Stimulated activated CD4-positive, alpha-beta T cell treated with anti-CD3 and anti-CD28 coated beads, Interleukin-15, amount 100 ng/mL, for 1 hour (primary cell): Measurements from ENCODE around the gene SCNN1G.
"Not testable (repeated sequence)": the region's sequence is repeated elsewhere in the genome, so short reads cannot be mapped to it uniquely, and the experiment has no call there.

Experiments used
- DNase-seq, 2 donors: peaks; one replicate each; pipeline ENCODE4 v3.0.0-alpha.2; 2020; ENCODE audit warnings: low read depth in 1 of 2, low spot score in 1 of 2

The SCNN1G gene

DNA sequence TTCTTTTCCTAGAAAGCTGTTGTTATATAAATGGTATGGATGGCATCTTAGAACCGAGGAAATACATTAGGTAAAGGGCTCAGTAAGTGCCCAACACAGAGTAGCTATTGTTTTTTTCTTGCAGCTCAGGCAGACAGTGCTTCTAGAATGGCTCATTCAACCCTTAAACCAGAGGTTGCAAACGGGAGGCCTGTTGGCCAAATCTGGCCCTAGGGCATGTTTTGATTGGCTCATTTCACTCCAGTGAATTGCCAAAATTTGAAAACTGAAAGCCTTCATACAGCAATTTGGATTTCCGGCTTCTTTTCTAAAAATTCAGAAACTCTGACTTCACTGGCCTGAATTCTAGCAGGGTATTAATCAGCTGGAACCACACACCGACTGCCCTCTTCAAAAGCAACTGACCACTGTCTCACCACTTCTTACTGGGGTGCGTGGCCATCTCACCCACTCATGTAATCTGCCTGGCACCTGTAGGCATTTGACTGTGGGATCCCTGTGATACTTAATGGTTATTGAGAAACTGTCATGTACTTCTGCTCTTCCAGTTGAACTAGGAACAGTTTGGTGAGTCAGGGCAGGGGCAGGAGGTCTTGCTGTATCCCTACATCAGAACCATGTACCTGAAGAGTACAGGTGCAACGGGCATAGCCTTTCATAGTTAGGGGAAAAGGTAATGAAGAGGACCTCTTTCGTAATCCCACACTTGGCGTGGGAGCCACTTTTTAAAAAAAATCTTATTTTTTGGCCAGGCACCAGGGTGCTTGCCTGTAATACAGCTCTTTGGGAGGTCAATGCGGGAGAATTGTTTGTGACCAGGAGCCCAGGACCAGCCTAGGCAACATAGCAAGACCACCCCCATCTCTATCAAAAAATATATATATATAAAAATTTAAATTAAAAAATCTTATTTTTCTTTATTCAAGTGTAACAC is 66.0 kb downstream of the SCNN1G start:
- no peak for DNase-seq

DNA sequence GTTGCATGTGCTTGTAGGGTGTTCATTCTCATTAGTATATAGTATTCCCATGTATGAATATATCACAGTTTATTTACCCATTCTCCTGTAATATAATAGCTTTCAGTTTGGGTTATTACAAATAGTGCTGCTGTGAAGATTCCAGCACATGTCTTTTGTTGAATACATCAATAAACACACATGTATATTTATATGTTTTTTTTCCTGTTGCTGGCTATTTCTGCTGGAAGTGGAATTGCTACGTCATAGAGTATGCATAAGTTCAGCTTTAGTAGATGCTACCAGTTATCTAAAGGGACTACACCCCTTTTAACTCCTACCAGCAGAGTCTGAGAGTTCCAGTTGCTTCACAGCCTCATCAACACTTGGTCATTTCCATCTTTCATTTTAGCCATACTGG is 67.3 kb downstream of the SCNN1G start:
- no peak for DNase-seq

DNA sequence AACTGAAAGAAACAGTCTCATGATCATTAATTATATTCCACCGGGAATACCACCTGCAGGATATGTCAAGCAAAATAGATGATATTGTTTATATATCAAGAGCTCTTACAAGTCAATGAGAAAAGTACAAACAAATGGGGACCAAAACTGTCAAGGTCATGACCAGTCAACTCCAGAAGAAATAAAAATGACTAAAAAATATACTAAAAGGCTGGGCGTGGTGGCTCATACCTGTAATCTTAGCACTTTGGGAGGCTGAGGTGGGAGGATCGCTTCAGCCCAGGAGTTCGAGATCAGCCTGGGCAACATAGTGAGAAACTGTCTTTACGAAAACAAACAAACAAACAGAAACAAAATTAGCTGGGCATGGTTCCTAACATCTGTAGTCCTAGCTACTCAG is 69.8 kb downstream of the SCNN1G start:
- DNase-seq = no peak

DNA sequence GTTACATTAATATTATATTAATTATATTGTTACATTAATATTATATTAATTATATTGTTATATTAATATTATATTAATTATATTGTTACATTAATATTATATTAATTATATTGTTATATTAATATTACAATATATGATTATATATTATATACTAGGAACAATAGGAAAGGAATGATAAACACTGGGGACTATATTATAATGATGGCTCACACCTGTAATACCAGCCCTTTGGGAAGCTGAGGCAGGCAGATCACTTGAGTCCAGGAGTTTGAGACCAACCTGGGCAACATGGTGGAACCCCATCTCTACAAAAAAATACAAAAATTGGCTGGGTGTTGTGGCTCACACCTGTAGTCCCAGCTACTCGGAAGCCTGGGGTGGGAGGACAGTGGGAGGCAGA is 71.1 kb downstream of the SCNN1G start:
- DNase-seq = not testable (repeated sequence)

DNA sequence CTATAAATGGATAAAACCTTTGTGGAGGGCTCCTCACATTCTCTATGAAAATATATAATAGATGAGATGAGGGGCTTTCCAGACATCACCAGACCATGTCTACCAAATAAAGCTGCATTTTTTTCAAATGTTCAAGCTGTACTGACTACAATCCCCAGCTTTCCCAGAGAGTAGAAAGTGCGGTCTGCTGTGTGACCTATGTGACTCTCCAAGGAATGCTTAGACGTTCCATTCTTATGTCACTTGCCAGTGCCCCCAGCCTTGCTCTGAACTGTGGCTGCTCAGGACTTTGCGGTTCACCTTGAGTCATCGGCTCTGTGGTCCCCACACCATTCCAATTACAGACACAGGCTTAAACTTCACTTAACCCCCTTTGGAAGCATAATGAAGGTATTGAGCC is 71.8 kb downstream of the SCNN1G start:
- no peak for DNase-seq

DNA sequence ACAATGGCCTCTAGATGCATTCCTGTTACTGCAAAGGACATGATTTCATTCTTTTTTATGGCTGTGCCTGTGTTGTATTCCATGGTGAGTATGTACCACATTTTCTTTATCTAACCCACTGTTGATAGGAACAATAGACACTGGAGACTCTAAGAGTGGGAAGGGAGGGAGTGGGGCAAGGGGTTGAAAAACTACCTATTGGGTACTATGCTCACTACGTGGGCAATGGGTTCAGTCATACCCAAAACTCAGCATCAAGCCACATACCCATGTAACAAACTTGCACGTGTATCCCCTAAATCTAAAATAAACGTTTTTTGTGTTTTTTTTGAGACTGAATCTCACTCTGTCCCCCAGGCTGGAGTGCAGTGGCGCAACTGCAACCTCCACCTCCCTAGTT is 72.5 kb downstream of the SCNN1G start:
- DNase-seq = no peak

DNA sequence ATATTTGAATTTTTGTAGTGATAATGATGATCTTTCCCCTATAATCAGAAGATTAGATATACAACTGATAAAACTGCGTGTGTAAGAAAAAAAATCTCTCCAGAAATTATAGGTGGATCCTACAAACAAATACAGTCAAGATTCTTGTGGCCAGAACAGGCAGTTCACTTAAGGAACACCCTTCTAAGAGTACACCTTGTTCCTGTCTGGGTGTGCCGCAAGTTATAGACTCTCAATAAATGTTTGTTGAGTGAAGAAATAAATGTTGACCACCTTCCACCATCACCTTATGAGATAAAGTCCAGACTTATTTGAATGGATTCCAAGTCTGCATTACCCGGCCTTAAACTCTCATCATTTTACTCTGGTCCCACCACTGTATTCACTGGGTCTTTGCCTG is 73.9 kb downstream of the SCNN1G start:
- DNase-seq = no peak

DNA sequence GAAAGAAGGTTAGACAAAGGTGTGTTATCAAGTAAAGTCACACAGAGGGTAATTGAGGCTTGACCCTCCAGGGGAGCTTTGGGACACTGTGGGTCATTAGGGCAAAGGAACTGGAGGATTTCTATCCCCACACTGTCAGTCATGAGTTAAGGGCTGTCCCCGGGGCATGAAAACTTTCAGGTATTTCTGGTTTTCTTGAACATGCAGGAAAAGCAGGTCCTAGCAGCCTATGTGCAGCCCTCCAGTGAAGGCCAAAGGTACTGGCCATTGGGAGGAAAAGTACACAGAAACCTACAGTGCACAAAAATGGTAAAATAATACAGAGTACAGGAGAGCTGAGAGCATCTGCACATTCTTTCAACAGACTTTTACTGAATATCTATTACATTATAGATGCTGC is 75.1 kb downstream of the SCNN1G start:
- DNase-seq = no peak

DNA sequence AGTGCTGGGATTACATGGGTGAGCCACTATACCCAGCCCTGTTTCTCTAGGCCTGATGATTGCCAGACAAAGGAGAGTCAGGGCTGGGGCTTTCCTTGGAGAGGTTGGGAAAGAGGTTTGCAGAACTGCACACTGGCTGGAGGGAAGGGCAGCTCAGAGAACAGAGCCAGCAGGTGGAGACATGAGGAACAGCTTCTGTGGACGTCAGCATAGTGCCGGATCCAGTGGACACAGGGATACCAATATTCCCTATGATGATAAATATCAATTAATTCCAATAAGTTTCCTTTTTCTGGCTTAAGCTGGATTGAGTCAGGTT is 76.3 kb downstream of the SCNN1G start:
- DNase-seq = no peak
